ENCODE results near the gene TMEM252.

Gene TMEM252

DNA sequence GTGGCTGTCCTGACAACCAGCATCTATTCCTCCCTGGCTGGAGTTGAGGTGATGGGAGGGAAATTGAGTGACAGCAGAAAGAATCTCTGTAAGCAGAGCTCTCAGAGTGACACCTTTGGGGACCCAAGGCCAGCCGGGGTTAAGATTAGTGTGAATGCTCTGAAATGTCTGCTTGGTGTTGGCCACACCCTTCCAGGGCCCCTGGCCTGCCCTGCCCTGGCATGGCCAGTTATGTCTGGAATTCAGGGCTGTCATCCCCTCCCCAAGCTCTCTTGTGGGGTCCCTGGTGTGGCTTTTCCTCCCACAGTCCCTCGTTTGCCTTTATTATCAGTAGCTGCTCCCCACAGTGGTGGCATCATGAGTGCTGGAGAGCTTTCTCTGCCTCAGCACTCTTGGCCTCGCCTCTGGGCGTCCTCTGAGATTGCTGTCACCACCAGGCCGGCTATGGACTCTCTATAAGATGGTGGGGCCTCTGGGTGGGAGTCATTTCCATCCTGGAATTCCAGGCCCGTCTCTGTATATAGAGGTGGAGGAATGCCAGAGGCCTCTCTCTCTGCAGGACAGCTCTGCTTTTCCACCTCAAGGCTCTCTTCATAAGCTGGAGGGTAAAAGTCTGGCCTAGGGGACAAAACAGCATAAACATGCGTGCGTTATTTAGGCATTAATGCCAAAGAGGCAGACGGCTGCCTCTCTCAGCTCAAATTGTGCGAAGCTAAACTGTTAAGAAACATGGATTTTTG, 3.6 kb downstream of the TMEM252 start:
- no peaks in the 10 kb centered on the region for H3K79me1 ChIP-seq (ENCODE audit: low read length)
- H2BK5ac ChIP-seq (ENCODE audit: low read length) = no peak overlapping the region
- H3K79me2 ChIP-seq (ENCODE audit: control insufficient read depth, insufficient read depth, low read length) = no peaks in the 10 kb centered on the region
- H3K4me1 ChIP-seq (ENCODE audit: control insufficient read depth, low read depth, low read length) = no peaks in the 10 kb centered on the region
- no peak overlapping the region for H3K18ac ChIP-seq (ENCODE audit: low read length)
- WGBS (ENCODE audit: extremely low coverage, insufficient coverage, low lambda C conversion rate) = no CpG with 5 or more reads among the region's 10 CpGs
- H3K27me3 ChIP-seq (ENCODE audit: insufficient read depth, low read length, poor library complexity) = no peaks in the 10 kb centered on the region
- no peak overlapping the region for H2AK5ac ChIP-seq (ENCODE audit: low read length)
- peak; percentile 19 for DNase-seq
- no peak overlapping the region for H3K23ac ChIP-seq (ENCODE audit: low read length)
- H4K8ac ChIP-seq (ENCODE audit: low read depth, low read length) = no peak overlapping the region
- no peak overlapping the region for H3K4ac ChIP-seq (ENCODE audit: low read depth, low read length)
- H4K5ac ChIP-seq (ENCODE audit: low read length) = no peak overlapping the region
- H3K56ac ChIP-seq (ENCODE audit: low read length) = no peak overlapping the region
- H3K27ac ChIP-seq (ENCODE audit: low read depth, low read length) = no peak overlapping the region
- H3K4me3 ChIP-seq (ENCODE audit: low read length) = no peak overlapping the region
- no peak overlapping the region for H2BK15ac ChIP-seq (replicated peaks; ENCODE audit: low read depth)
- H3K4me2 ChIP-seq (ENCODE audit: low read length) = no peak overlapping the region
- no peak overlapping the region for H2BK120ac ChIP-seq (ENCODE audit: low read depth, low read length)
- no peak overlapping the region for H3K9ac ChIP-seq (ENCODE audit: low read length)
- H3K36me3 ChIP-seq (ENCODE audit: control insufficient read depth, insufficient read depth, low read length) = no peaks in the 10 kb centered on the region

DNA sequence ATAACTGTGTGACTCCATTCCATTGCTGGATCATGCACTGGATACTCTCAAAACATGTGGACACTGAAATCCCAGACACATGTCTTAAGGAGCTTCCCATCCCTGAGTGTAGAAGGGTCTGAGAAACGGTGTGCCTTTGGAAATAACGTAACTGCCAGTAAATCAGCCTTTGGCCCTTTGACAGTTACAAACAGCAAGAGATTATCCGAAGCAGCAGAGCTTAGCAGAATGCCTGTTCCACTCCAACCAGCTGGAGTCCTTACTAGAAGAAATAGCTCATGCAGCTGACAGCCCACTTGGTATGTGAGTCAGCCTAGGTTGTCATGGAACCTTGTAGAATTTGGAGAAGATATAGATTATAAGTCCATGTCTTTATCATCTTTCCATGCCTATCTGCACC, 7.0 kb downstream of the TMEM252 start:
- Histone ChIP-seq H2BK120ac (ENCODE audit: low read depth, low read length) (no peak overlapping the region), H3K27ac (ENCODE audit: low read depth, low read length) (no peak overlapping the region), H3K56ac (ENCODE audit: low read length) (no peak overlapping the region), H3K36me3 (ENCODE audit: control insufficient read depth, insufficient read depth, low read length) (no peaks in the 10 kb centered on the region), H4K8ac (ENCODE audit: low read depth, low read length) (no peak overlapping the region), H2BK15ac (replicated peaks; ENCODE audit: low read depth) (no peak overlapping the region), H3K27me3 (ENCODE audit: insufficient read depth, low read length, poor library complexity) (no peaks in the 10 kb centered on the region), H3K18ac (ENCODE audit: low read length) (no peak overlapping the region), H3K23ac (ENCODE audit: low read length) (no peak overlapping the region), H3K79me2 (ENCODE audit: control insufficient read depth, insufficient read depth, low read length) (no peaks in the 10 kb centered on the region), H3K4me1 (ENCODE audit: control insufficient read depth, low read depth, low read length) (no peaks in the 10 kb centered on the region), H2BK5ac (ENCODE audit: low read length) (no peak overlapping the region), H3K4ac (ENCODE audit: low read depth, low read length) (no peak overlapping the region), H2AK5ac (ENCODE audit: low read length) (no peak overlapping the region), H3K9ac (ENCODE audit: low read length) (no peak overlapping the region), H3K79me1 (ENCODE audit: low read length) (no peaks in the 10 kb centered on the region), H3K4me3 (ENCODE audit: low read length) (no peak overlapping the region), H3K4me2 (ENCODE audit: low read length) (no peak overlapping the region), H4K5ac (ENCODE audit: low read length) (no peak overlapping the region)
- no CpG with 5 or more reads among the region's 3 CpGs for WGBS (ENCODE audit: extremely low coverage, insufficient coverage, low lambda C conversion rate)
- DNase-seq = no peak

DNA sequence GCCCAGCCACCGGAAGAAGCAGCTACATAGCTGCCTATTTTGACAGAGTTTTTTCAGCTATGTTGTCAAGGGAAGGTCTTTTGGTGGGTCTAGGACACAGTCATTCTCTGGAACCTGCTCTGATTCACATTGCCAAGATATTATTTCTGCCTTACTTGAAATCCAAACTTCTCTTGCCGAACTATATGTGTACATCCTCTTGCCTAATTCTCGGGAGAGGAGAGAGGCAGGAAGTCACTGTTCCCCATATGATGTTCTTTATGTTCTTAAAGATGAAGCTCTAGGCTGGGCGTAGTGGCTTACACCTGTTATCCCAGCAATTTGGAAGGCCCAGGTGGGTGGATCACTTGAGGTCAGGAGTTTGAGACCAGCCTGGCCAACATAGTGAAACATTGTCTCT, 8.6 kb downstream of the TMEM252 start:
- no peaks in the 10 kb centered on the region for H3K27me3 ChIP-seq (ENCODE audit: insufficient read depth, low read length, poor library complexity)
- no peak overlapping the region for H3K56ac ChIP-seq (ENCODE audit: low read length)
- no peak overlapping the region for H3K23ac ChIP-seq (ENCODE audit: low read length)
- H2AK5ac ChIP-seq (ENCODE audit: low read length) = no peak overlapping the region
- H3K79me1 ChIP-seq (ENCODE audit: low read length) = no peaks in the 10 kb centered on the region
- no peak overlapping the region for H3K4ac ChIP-seq (ENCODE audit: low read depth, low read length)
- no peak overlapping the region for H3K18ac ChIP-seq (ENCODE audit: low read length)
- H3K4me2 ChIP-seq (ENCODE audit: low read length) = no peak overlapping the region
- H4K8ac ChIP-seq (ENCODE audit: low read depth, low read length) = no peak overlapping the region
- H3K79me2 ChIP-seq (ENCODE audit: control insufficient read depth, insufficient read depth, low read length) = no peaks in the 10 kb centered on the region
- H2BK15ac ChIP-seq (replicated peaks; ENCODE audit: low read depth) = no peak overlapping the region
- no peak overlapping the region for H3K9ac ChIP-seq (ENCODE audit: low read length)
- H3K36me3 ChIP-seq (ENCODE audit: control insufficient read depth, insufficient read depth, low read length) = no peaks in the 10 kb centered on the region
- DNase-seq = no peak
- H3K4me1 ChIP-seq (ENCODE audit: control insufficient read depth, low read depth, low read length) = no peaks in the 10 kb centered on the region
- H3K4me3 ChIP-seq (ENCODE audit: low read length) = no peak overlapping the region
- no peak overlapping the region for H2BK120ac ChIP-seq (ENCODE audit: low read depth, low read length)
- no peak overlapping the region for H2BK5ac ChIP-seq (ENCODE audit: low read length)
- no peak overlapping the region for H3K27ac ChIP-seq (ENCODE audit: low read depth, low read length)
- WGBS (ENCODE audit: extremely low coverage, insufficient coverage, low lambda C conversion rate) = no CpG with 5 or more reads among the region's 4 CpGs
- H4K5ac ChIP-seq (ENCODE audit: low read length) = no peak overlapping the region

DNA sequence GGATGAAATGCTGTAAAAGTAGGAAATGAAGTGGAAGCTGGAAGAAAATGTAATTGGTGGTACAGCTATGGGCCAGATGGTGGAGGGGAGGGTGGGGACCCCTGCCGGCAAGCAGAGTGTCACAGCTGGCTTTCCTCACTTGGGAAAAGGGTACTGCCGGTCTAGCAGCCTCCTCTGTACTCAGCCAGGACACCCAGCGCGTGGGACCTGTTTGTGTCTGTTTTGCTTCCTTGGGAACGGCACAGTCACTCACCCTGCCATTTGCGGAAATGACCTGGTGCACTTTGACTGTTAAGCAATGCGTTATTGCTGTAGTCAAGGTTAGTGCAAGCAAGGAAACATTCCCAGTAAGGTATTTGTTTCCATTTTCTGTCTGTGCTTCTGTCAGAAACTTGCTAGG, 10.1 kb downstream of the TMEM252 start:
- H3K4me3 ChIP-seq (ENCODE audit: low read length) = no peak overlapping the region
- H2AK5ac ChIP-seq (ENCODE audit: low read length) = no peak overlapping the region
- no peak overlapping the region for H4K8ac ChIP-seq (ENCODE audit: low read depth, low read length)
- no peaks in the 10 kb centered on the region for H3K4me1 ChIP-seq (ENCODE audit: control insufficient read depth, low read depth, low read length)
- no peak overlapping the region for H3K27ac ChIP-seq (ENCODE audit: low read depth, low read length)
- no peak overlapping the region for H2BK15ac ChIP-seq (replicated peaks; ENCODE audit: low read depth)
- peak; percentile 75 for DNase-seq
- no peak overlapping the region for H3K4me2 ChIP-seq (ENCODE audit: low read length)
- H3K79me1 ChIP-seq (ENCODE audit: low read length) = no peaks in the 10 kb centered on the region
- H3K18ac ChIP-seq (ENCODE audit: low read length) = no peak overlapping the region
- H2BK5ac ChIP-seq (ENCODE audit: low read length) = no peak overlapping the region
- H2BK120ac ChIP-seq (ENCODE audit: low read depth, low read length) = no peak overlapping the region
- H3K4ac ChIP-seq (ENCODE audit: low read depth, low read length) = no peak overlapping the region
- H3K27me3 ChIP-seq (ENCODE audit: insufficient read depth, low read length, poor library complexity) = no peaks in the 10 kb centered on the region
- H4K5ac ChIP-seq (ENCODE audit: low read length) = no peak overlapping the region
- no peaks in the 10 kb centered on the region for H3K36me3 ChIP-seq (ENCODE audit: control insufficient read depth, insufficient read depth, low read length)
- no peak overlapping the region for H3K9ac ChIP-seq (ENCODE audit: low read length)
- no peaks in the 10 kb centered on the region for H3K79me2 ChIP-seq (ENCODE audit: control insufficient read depth, insufficient read depth, low read length)
- no peak overlapping the region for H3K56ac ChIP-seq (ENCODE audit: low read length)
- no CpG with 5 or more reads among the region's 7 CpGs for WGBS (ENCODE audit: extremely low coverage, insufficient coverage, low lambda C conversion rate)
- H3K23ac ChIP-seq (ENCODE audit: low read length) = no peak overlapping the region

DNA sequence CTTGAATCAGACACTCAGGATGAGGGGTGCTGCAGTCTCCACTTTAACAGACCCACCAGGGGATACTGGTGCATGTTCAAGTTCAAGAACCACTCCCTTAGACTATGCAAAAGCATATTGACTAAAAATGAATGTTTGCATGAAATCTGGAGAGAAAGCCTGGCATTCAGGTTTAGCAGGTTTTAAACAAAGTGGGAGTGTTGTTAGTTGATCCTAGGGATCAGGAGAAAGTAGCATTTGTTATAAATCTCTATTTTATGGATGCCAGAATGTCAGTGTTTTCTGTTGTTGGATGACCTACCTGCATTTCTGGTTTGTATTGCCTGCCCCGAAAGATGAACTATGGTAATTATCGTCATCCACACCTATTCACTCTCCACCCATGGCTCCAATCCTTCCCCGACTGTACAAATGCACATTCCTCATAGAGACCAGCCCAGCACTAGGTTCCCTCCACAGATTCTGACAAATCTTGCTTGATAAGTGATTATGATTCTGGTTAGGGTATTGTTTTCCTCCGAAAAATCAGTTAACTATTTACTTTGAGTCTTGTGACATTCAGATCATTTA, 17.2 kb downstream of the TMEM252 start:
- Histone ChIP-seq H4K5ac (ENCODE audit: low read length) (no peak overlapping the region), H2BK120ac (ENCODE audit: low read depth, low read length) (no peak overlapping the region), H3K4me3 (ENCODE audit: low read length) (no peak overlapping the region), H3K23ac (ENCODE audit: low read length) (no peak overlapping the region), H3K36me3 (ENCODE audit: control insufficient read depth, insufficient read depth, low read length) (no peaks in the 10 kb centered on the region), H4K8ac (ENCODE audit: low read depth, low read length) (no peak overlapping the region), H2BK15ac (replicated peaks; ENCODE audit: low read depth) (no peak overlapping the region), H3K79me2 (ENCODE audit: control insufficient read depth, insufficient read depth, low read length) (no peaks in the 10 kb centered on the region), H3K27ac (ENCODE audit: low read depth, low read length) (no peak overlapping the region), H3K4ac (ENCODE audit: low read depth, low read length) (no peak overlapping the region), H3K18ac (ENCODE audit: low read length) (no peak overlapping the region), H2AK5ac (ENCODE audit: low read length) (no peak overlapping the region), H3K9ac (ENCODE audit: low read length) (no peak overlapping the region), H3K4me2 (ENCODE audit: low read length) (no peak overlapping the region), H3K79me1 (ENCODE audit: low read length) (no peaks in the 10 kb centered on the region), H2BK5ac (ENCODE audit: low read length) (no peak overlapping the region), H3K4me1 (ENCODE audit: control insufficient read depth, low read depth, low read length) (no peaks in the 10 kb centered on the region), H3K27me3 (ENCODE audit: insufficient read depth, low read length, poor library complexity) (no peaks in the 10 kb centered on the region), H3K56ac (ENCODE audit: low read length) (no peak overlapping the region)
- no peak for DNase-seq
- no CpG with 5 or more reads among the region's 4 CpGs for WGBS (ENCODE audit: extremely low coverage, insufficient coverage, low lambda C conversion rate)

DNA sequence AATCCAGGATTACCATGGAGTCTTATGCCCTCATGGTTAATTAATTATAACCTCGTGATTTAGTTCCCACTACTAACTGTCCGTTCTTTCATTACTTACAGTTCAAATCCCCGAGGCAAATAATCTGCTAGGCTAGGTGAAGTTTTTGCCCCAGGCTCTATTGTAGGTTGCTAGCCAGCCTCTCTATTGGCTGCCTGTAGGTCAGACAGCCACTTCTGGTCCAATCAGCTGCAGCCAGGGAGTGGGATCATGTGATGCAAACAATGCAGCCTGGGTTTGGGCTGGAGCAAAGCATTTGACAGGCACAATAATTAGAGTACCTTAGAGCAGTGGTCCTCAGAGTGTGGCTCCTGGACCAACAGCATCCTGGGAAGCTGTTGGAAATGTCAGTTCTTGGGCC, 17.7 kb downstream of the TMEM252 start:
- Histone ChIP-seq H3K79me2 (ENCODE audit: control insufficient read depth, insufficient read depth, low read length) (no peaks in the 10 kb centered on the region), H3K4me1 (ENCODE audit: control insufficient read depth, low read depth, low read length) (no peaks in the 10 kb centered on the region), H3K27me3 (ENCODE audit: insufficient read depth, low read length, poor library complexity) (no peaks in the 10 kb centered on the region), H3K4me3 (ENCODE audit: low read length) (no peak overlapping the region), H3K56ac (ENCODE audit: low read length) (no peak overlapping the region), H2AK5ac (ENCODE audit: low read length) (no peak overlapping the region), H3K9ac (ENCODE audit: low read length) (no peak overlapping the region), H3K79me1 (ENCODE audit: low read length) (no peaks in the 10 kb centered on the region), H3K18ac (ENCODE audit: low read length) (no peak overlapping the region), H3K4me2 (ENCODE audit: low read length) (no peak overlapping the region), H3K27ac (ENCODE audit: low read depth, low read length) (no peak overlapping the region), H3K23ac (ENCODE audit: low read length) (no peak overlapping the region), H2BK120ac (ENCODE audit: low read depth, low read length) (no peak overlapping the region), H4K8ac (ENCODE audit: low read depth, low read length) (no peak overlapping the region), H3K36me3 (ENCODE audit: control insufficient read depth, insufficient read depth, low read length) (no peaks in the 10 kb centered on the region), H2BK5ac (ENCODE audit: low read length) (no peak overlapping the region), H4K5ac (ENCODE audit: low read length) (no peak overlapping the region), H2BK15ac (replicated peaks; ENCODE audit: low read depth) (no peak overlapping the region), H3K4ac (ENCODE audit: low read depth, low read length) (no peak overlapping the region)
- WGBS (ENCODE audit: extremely low coverage, insufficient coverage, low lambda C conversion rate) = no CpG with 5 or more reads among the region's 3 CpGs
- peak; percentile 4 for DNase-seq

Data from mesendoderm (in vitro differentiated cells).